ENCODE data around the gene THSD4.

DNA sequence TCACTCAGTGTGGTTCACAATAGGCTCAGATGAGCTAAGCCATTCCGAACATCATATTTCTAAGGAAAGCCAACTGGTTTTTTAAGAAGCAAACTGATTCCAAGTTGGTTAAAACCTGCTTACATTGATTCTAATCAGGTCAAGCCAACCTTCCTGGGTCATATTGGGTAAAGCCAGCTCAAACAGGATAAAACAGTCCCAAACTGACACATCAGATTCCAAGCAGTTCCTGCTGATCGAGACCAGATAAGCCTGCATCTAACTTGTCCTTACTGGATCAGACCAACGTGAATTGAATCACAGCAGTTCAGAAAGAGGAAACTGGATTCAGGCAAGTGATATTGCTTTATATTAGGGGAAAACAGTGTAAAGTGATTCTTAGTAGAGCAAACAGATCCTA is 18.6 kb upstream of the THSD4 start:
- TF ChIP-seq EZH2 (IDR thresholded peaks at IDR 0.05) (no peak), POLR2AphosphoS5 (IDR thresholded peaks at IDR 0.05; ENCODE audit: borderline replicate concordance, low read depth, low read length) (no peak), FOXP2 (optimal IDR thresholded peaks at IDR 0.05; ENCODE audit: control extremely low read depth, extremely low read length, insufficient read depth) (no peak)

All from SK-N-MC (cell line).